GM12874 (cell line): ENCODE data around the gene NDUFB8.

Source experiments
- CTCF ChIP-seq: IDR thresholded peaks from 2 replicates; pipeline ENCODE4 v1.5.1; 2011; ENCODE audit warnings: low read depth, mild to moderate bottlenecking, control low read depth, low read length, moderate library complexity; ENCODE audit not compliant: insufficient read depth

The NDUFB8 gene

GRCh38 chr10:100489396-100489795, 40.3 kb downstream of the NDUFB8 start:
- TF ChIP-seq CTCF: no peak

- TF ChIP-seq CTCF: no peak
Measured at GRCh38 chr10:100487529-100487928, 42.1 kb downstream of the NDUFB8 start.

- TF ChIP-seq CTCF: no peak
Measured at GRCh38 chr10:100485801-100486495, 43.7 kb downstream of the NDUFB8 start.

GRCh38 chr10:100485366-100485765, 44.3 kb downstream of the NDUFB8 start:
- TF ChIP-seq CTCF: no peak

GRCh38 chr10:100483876-100484666, 45.6 kb downstream of the NDUFB8 start:
- TF ChIP-seq CTCF: no peak

GRCh38 chr10:100482834-100483185, 46.9 kb downstream of the NDUFB8 start:
- no peak for TF ChIP-seq CTCF

- TF ChIP-seq CTCF: peak; percentile 89
Measured at GRCh38 chr10:100482181-100482833, 47.4 kb downstream of the NDUFB8 start.
